GM12878 (cell line): ENCODE measurements around the gene DRAP1.

Source experiments
- CREB1 ChIP-seq: IDR thresholded peaks from 2 replicates; pipeline ENCODE4 v1.6.1; 2012; ENCODE audit warnings: low read depth, mild to moderate bottlenecking, inconsistent platforms
- MAX ChIP-seq: IDR thresholded peaks from 2 replicates; pipeline ENCODE4 v1.6.1; 2012; ENCODE audit warnings: low read depth, low read length, improper control_type of control experiment
- MEF2A ChIP-seq: IDR thresholded peaks from 2 replicates; pipeline ENCODE4 v1.6.1; 2011; ENCODE audit warnings: low read depth, mild to moderate bottlenecking, low read length, moderate library complexity; ENCODE audit not compliant: insufficient read depth

- TF ChIP-seq MAX (no peak), CREB1 (no peak), MEF2A (no peak)
Observed at GRCh38 chr11:65879617-65880016, 39.6 kb upstream of the DRAP1 start, which contains the start of gene CTSW.
